GM18951 (cell line): ENCODE measurements around the gene TSNAXIP1.

Experiments used
- POLR2A ChIP-seq: IDR thresholded peaks from 4 replicates; pipeline ENCODE4 v1.6.1; 2011; ENCODE audit warnings: mild to moderate bottlenecking; ENCODE audit not compliant: insufficient read length, insufficient read depth; ENCODE audit errors: extremely low read depth
- in situ Hi-C: fragments of 300-500 bp; cut with MboI; formaldehyde crosslinking; loops from one replicate; pipeline ENCODE4 v1.12.0; 2022; ENCODE audit warnings: low sequenced_read_pairs, mixed read lengths, inconsistent platforms; ENCODE audit not compliant: unreplicated experiment

The TSNAXIP1 gene

DNA sequence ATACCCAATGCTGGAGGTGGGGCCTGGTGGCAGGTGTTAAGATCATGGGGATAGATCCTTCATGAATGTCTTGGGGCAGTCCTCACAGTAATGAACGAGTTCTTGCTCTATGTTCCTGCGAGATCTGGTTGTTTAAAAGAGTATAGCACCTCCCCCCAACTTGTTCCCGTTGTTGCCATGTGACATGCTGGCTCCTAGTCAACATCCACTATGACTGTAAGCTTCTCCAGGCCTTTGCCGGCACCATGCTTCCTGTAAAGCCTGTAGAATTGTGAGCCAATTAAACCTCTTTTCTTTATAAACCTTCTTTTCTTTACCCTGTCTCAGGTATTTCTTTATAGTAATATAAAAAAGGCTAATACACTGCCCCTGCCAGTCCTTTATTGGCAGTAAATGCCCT, 33.6 kb upstream of the TSNAXIP1 start:
- in situ Hi-C loops, result no loop called here
- no peak for TF ChIP-seq POLR2A

DNA sequence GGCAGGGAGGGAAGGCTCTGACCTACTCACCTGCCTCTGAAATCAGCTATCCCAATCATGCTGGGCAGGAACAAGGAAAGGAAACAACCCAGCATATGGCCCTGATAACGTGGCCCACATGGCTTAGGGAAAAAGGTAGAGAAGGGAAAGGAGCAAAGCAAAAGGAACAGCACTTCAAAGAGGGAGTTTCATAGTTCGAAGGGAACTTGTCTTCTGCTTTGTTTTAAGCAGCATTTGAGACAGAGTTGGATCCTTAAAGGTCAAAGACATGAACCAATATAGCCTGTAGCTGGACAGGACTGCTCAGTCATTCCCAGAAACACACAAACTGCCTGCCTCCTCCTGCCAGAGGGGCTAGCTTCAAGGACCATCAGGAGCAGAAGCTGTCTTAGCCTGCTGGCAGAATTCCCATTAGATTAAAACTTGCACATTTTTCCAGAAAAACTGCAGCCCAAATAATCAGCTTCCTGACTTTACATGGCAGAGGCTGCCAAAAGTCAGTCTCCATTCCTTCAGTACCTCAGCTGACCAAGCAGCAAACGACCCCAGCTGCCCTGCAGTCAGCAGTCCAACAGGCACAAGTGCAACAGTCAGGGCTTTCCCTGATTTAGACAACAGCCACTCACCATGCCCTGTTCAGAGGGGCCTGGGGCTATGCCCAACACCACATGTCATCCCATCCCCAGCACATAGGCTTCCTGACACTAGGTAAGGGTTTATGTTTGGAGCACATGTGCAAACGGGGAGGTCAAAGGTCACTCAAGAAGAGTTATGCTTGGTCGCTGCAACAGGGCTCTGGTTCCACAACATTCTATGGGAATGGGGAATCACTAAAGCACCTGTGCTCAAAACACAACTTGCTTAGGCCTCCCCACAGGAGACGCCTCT, 32.9 kb upstream of the TSNAXIP1 start:
- no peak for TF ChIP-seq POLR2A
- in situ Hi-C loops, result no loop called here

DNA sequence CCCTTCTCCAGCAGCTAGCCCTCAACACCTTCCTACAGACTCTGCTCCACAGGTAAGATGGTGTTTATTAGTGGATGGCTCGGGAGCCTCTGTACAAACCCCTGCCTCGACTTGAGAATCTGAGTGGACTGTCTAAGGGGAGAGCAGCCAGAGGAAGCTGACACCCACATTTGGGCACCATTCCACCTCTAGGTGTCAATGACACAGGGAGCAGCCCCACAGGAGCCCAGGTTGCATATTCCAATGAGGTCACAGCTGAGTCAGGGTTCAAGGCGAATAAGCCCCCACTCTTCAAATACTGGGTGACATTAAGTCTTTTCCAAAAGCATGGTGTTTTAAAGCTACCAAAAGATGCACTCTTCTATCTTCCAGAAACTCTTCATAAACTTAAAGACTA, 32.2 kb upstream of the TSNAXIP1 start:
- TF ChIP-seq POLR2A, result no peak
- in situ Hi-C loops, result no loop called here

DNA sequence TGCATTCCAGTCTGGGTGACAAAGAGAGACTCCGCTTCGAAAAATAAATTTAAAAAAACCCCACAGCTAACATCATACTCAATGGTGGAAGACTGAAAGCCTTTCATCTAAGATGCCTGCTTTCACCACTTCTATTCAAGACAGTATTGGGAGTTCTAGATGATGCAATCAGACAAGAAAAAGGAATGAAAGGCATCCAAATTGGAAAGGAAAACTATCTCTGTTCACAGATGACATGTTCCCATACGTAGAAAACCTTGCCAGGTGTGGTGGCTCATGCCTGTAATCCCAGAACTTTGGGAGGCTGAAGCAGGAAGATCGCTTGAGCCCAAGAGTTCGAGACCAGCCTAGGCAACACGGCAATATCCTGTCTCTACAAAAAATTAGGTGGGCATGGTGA, 31.4 kb upstream of the TSNAXIP1 start:
- TF ChIP-seq POLR2A, result no peak
- in situ Hi-C loops, result no loop called here

DNA sequence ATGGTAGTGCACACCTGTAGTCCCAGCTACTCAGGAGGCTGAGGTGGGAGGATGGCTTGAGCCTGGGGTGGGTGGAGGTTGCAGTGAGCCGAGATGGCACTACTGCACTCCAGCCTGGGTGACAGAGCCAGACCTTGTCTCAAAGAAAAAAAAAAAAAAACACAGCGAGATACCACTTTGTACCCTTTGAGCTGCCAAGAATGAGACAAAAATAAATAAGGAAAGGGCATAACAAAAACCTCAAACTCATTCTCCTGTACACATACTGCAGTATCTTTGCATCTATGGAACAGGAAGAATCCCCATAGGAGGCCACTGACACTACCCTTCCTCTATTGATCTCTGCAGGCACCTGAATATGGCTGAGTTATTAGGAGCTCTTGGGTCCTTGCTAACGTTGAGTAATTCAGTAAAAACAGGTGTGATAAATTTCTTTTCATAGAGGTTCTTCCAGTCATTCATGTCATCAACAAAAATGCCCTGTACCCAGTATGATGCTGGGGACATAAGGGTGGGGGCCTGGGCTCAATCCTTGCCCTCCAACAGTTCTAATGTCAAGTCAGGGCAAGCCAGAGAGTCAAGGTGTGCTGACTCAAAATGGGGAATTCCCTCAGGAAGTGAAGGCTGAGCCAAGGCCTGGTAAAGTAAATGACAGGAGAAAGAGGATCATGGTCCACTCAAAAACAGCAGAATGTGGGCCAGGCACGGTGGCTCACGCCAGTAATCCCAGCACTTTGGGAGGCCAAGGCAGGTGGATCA, 27.3 kb upstream of the TSNAXIP1 start:
- in situ Hi-C loops, result no loop called here
- no peak for TF ChIP-seq POLR2A

DNA sequence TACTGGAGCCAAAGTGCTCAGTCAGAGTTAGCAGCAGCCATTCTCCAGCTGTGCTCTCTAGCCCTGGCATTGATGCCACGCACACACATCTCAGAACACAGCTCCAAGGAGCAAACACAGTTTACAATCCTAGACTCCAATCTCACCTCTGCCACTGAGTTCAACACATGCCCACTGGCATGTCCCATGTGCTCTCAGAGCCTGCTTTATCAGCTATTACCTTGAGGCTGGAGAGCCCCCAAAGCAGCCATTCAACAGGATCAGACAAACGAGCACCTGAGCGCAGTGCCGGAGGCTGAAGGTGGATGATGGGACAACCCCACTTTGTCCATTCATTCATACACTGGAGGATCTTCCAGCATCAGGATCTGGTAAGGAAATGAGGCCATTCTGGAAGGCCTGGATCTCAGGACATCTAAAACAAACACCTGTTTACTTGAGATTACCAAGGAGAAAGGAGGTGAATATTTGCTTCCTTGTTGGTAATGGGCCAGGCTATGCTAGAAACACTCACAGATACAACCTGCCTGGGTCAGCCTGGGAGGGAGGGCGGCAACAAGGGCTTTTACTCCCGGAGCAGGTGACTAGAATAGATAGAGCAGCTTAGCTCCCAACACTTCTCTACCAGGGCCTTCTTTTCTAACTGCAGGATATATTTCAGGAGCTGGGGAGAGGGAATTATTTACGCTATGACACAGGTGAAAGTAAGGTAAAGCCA, 25.7 kb upstream of the TSNAXIP1 start:
- in situ Hi-C loops, result no loop called here
- no peak for TF ChIP-seq POLR2A

DNA sequence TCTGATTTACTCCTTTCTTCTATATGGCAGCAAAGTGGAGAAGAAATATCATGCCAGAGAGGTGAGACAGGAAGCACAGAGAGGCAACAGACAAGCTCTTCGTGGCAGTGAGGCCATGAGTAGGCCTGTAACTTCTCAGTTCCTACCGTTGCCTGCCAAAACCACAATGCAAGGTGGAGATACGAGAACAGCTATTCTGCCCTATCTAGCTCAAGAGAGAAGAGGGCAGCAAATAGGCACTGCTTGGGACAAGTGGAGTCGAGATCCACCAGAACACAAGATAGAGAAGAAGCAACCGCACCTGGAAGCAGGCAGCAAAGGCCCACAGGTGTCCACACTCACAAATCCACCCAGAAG, 25.1 kb upstream of the TSNAXIP1 start:
- TF ChIP-seq POLR2A, result no peak
- in situ Hi-C loops, result no loop called here

DNA sequence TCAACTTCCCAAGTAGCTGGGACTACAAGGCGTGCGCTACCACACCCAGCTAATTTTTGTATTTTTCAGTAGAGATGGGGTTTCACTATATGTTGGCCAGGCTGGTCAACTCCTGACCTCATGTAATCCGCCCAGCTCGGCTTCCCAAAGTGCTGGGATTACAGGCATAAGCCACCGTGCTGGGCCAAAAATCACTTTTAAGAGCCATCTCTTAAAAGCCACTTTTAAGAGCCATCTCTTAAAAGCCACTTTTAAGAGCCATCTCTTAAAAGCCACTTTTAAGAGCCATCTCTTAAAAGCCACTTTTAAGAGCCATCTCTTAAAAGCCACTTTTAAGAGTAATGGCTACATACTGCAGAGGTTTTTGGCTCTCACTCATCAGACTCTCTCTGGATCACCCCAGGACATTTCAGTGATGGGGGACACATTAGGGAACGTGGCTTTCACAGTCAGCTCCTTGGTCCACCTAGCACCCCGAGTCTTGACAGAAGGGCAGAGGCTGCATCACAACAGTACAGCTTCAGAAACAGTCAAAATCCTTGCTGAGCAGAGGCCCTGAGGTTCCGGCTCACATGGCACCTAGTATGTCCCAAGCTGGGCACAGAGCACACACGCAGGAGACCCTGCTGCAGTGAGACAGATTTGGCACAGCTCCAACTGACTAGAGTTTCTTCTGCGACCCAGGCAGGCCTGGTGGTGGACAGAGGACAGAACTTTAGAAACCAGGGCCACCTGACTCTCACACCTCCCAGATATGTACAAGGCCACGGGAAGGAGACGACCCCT, 23.9 kb upstream of the TSNAXIP1 start:
- no peak for TF ChIP-seq POLR2A

DNA sequence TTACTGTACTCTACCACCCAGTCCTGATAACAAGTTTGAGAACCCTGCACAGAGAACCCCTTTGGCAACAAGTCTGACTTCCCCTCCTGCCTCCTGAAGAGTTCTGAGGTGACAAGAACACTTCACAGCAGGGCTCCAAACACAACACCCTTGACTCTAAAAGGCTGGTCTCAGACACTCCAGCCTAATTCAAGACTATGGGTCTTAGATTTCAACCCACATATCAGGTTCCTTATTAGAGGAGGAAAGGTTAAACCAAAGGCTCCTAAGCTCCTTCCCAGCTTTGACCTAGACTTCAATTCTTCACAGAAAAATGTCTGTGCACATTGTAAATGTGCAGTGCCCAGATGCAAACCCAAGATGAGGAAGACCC, 23.4 kb upstream of the TSNAXIP1 start:
- TF ChIP-seq POLR2A, result no peak
- in situ Hi-C loops, result no loop called here

More for the DNA sequence above, 23.9 kb upstream of the TSNAXIP1 start:
- in situ Hi-C loops, result no loop called here

DNA sequence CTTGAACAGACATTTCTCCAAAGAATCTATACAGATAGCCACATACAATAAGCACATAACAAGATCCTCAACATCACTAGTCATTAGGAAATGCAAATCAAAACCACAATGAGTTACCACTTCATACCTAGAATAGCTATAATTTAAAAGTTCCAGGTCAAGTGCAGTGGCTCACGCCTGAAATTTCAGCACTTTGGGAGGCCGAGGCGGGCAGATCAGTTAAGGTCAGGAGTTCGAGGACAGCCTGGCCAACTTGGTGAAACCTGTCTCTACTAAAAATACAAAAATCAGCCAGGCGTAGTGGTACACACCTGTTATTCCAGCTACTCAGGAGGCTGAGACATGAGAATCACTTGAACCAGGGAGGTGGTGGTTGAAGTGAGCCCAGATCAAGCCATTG, 20.2 kb upstream of the TSNAXIP1 start:
- TF ChIP-seq POLR2A, result no peak
- in situ Hi-C loops, result no loop called here

DNA sequence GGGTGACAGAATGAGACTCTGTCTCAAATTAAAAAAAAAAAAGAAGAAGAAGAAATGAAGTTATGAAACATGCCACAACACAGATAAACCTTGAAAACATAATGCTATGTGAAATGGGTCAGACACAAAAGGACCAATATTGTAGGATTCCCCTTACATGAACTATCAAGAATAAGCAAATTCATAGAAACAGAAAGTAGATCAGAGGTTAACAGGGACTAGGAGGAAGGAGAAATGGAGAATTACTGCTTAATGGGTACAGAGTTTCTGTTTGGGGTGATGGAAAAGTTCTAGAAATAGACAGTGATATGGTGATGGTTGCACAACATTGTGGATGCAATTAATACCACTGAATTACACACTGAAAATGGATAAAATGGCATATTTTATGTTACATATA, 16.6 kb upstream of the TSNAXIP1 start:
- in situ Hi-C loops, result no loop called here
- TF ChIP-seq POLR2A, result no peak

DNA sequence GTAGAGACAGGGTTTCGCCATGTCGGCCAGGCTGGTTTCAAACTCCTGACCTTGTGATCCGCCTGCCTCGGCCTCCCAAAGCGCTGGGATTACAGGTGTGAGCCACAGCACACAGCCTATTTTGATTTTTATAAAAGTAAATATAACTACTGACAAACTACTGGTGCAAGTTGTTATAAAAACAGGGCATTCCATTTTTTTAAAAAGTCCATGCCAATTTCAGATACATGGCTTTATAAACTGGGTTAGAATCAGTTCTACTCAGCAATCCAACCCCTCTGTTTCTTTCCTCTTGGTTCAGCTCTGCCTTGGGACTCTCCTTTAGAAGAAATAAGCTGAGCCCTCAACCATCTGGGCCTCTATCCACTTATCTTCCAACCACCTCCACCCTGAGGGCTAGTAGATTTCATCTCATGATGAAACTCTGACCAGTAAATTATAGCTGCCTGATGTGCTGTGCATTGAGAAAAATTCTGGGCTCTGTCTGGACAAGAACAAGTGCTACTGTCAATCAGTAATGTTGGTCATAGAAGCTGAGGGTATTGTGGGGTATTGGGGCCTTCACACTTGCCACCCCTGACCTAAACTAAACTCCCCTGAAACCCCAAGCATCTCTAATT, 10.5 kb upstream of the TSNAXIP1 start:
- no peak for TF ChIP-seq POLR2A
- in situ Hi-C loops, result no loop called here

DNA sequence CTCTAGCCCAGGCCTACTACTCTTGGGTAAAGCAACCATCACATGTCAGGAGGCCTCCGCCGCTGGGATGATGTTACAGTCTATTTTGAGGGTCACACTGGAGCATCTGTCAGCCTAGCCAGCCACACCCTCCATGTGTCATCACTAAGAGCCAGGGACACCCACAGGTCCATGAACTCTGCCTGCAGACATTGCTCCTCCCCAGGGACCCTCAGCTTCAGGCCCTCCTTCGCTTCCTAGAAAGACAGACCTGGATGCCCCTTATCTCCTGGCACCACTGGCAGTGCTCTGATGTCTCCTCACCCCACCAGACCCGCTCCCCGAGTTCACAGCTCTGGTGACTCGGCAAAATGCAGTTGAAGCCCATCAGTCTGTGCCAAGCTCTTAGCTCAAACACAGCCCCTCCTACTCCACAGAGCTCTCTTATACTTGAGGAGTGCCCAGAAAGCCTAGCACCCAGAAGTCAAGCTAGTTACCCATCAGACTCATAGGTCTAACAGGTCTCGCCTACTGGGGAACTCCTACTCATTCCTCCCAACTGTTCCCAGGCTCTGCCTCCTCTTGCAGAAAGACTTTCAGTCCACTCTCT, 6.3 kb upstream of the TSNAXIP1 start:
- no peak for TF ChIP-seq POLR2A
- in situ Hi-C loops, result no loop called here
